GM15510 (cell line): Measurements from ENCODE around the gene FHL3.

Experiments
- POLR2A ChIP-seq: IDR thresholded peaks from 3 replicates; pipeline ENCODE4 v1.6.1; 2011; ENCODE audit warnings: borderline replicate concordance; ENCODE audit not compliant: insufficient read length; ENCODE audit errors: extremely low read depth

Gene FHL3

GRCh38 chr1:37994886-37995566 is 10.3 kb downstream of the FHL3 start:
- TF ChIP-seq POLR2A: no peak

GRCh38 chr1:37989361-37989930 is 15.9 kb downstream of the FHL3 start:
- no peak for TF ChIP-seq POLR2A

GRCh38 chr1:37987679-37988078 is 17.6 kb downstream of the FHL3 start:
- no peak for TF ChIP-seq POLR2A

DNA sequence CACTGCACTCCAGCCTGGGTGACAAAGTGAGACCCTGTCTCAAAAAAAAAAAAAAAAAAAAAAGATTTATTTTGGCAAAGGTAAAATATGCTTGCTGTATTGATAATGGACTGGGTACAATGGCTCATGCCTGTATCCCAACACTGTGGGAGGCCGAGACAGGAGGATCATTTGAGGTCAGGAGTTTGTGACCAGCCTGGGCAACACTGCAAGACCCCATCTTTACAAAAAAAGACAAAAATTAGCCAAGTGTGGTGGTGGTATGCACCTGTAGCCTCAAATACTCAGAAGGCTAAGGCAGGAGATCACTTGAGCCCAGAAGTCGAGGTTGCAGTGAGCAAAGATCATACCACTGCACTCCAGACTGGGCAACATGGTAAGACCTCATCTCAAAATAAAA is 21.8 kb downstream of the FHL3 start:
- TF ChIP-seq POLR2A: no peak

GRCh38 chr1:37978541-37978940 is 26.8 kb downstream of the FHL3 start:
- no peak for TF ChIP-seq POLR2A

DNA sequence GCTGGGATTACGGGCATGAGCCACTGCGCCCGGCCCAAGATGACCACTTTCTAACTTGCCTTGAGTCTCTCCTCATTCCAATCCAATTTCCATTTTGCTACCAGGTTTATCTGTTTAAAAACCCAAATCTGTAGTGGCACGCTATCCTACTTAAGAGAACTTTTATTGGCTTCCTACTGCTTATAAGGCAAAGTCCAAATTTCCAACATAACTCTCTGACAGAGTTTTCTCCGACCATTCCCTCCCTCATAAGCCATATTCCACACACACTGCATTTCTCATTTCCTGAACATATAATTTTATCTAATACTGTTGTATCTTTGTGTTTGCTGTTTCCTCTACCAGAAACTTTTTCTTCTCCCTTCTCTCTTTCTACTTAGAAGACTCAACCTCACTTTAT is 30.7 kb downstream of the FHL3 start:
- no peak for TF ChIP-seq POLR2A

GRCh38 chr1:37965301-37965700 is 40.0 kb downstream of the FHL3 start:
- TF ChIP-seq POLR2A: no peak

- TF ChIP-seq POLR2A: no peak
These were observed 46.6 kb downstream of the FHL3 start for GRCh38 chr1:37958690-37959089.

DNA sequence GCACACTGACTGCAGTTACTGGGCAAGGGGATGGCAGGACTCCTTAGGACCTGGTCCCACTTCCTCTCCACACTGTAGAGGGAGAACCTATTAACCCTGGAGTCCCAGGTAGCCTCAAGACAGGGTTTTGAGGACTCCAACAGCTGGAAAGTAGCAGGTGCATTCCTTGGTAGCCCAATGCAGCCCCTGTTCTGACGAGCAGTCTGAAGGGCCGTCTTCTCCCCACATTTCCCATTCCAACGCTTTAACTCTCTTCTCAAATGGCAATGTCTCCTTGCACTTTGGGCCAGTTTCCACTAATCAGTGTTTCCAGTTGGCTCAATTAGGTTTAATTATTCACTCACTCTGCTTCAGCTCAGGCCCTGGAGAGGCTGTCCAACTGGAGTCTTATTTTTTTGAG is 49.6 kb downstream of the FHL3 start:
- no peak for TF ChIP-seq POLR2A

DNA sequence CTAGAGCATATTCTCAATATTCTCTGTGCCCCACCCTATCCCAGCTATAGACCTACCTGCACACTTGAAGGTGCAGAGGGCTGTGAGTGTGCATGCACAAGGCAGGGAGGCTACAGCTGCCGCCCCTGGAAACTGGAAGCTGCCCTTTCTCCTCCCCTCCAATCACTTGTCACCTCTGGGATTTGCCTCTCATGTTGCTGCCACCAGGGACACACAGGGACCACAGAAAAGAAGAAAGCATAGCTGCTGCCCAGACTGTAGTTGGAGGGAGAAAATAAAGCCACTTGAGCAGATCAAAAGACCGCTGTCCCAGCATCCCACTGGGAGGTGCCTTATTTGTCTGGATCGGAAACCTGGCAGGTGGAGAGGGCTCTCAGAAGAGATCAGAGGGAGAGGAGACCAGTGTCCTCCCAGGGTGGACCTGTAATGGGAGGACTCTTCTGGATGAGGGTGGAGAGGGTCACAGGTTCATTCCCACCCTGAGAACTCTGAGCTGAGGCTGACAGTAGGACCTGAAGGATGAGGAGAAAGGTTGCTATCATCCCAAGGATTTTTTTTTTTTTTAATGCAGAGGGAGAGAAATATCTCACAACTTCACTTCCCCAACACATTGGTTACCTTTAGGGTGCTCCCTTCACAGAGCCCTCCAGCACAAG is 50.9 kb downstream of the FHL3 start:
- no peak for TF ChIP-seq POLR2A

- no peak for TF ChIP-seq POLR2A
These were observed 52.6 kb downstream of the FHL3 start for GRCh38 chr1:37952738-37953137.

GRCh38 chr1:37951783-37952624 is 53.3 kb downstream of the FHL3 start:
- no peak for TF ChIP-seq POLR2A

DNA sequence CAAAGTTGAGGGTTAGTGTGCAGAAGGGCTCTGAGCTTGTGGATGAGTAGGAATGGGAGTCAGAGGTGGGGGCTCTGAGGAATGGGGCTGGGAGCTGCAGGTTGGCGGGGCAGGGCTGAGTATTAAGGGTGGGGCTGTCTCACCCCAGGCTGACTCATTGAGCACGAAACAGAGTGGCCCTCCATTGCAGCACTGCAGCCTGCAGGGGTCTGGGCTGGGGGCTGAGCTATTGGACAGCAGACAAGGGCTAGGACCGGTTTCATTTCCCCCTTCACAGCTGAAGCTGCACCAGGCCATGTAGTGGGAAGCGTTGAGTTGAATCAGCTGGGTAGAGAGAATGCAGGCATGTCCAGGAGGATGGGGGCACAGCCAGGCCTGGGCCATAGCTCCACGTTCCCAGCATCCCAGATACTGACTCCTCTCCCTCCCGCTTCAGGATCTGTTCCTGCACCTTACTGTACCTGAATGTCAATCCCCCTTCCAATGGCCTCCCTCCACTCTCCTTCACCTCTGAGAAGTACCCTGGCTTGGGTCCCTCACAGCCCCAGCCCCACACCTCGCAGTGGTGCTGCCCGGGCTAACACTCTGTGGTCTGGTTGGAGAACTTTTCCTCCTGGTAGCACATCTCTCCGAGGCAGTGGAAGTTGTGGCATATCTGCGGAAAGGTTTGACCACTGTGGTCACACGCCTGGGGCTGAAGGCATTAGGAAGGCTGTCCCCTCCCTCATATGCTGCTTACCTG is 54.1 kb downstream of the FHL3 start:
- TF ChIP-seq POLR2A: no peak

DNA sequence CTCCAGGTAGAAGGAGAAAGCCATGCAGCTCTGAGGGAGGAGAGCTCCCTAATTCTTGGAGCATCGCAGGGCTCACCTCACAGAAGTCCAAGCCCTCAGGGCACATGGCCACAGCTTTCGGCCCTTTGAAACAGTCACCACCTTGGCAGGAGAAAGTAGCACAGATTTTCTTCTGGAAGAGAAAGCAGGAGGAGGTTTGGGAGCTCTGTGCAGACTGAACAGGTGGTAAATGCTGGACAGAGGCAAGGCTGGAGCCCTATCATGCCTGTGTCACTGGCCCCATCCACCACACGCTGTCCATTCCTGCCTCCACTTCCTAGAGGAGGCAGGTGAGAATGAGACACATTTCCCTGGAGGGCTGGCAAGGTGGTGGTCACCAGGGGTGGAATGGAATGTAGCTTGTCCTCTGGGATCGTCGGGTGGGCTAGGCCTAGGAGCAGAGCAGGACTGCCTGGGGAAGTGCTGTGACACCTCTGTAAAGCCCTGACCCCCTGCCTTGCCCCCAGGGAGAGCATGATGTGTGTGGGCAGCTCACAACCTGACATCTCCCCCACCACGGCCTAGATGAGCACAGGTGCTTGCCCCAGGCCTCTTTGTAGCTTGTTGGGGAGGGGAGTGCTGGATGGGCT is 55.7 kb downstream of the FHL3 start:
- no peak for TF ChIP-seq POLR2A
